ENCODE measurements around the gene OPCML. TPM values are rescaled to one million over a fixed set of nuclear protein-coding genes. Genes with fewer than 3 reads are reported as not detected.

Gene OPCML
- polyA plus RNA-seq, 1 donor (not counting 4 experiments of a cell fraction or from before 2014, with no cell fraction given) = 0.04 TPM

GRCh38 chr11:133425245-133425644 lies 107.1 kb downstream of the OPCML start:
- no peak overlapping the region for H2AFZ ChIP-seq (ENCODE audit: control insufficient read depth, low read length)
- no peak overlapping the region for H3K4me3 ChIP-seq (ENCODE audit: control insufficient read depth in 2 of 3, extremely low read depth in 1 of 3, insufficient read depth in 2 of 3, low read depth in 1 of 3, low read length in 3 of 3)
- H4K20me1 ChIP-seq (ENCODE audit: control insufficient read depth, extremely low read depth, insufficient read depth, low read length) = no peaks in the 10 kb centered on the region
- no peaks in the 10 kb centered on the region for H3K4me1 ChIP-seq (ENCODE audit: control insufficient read depth, extremely low read depth, insufficient read depth, low read length)
- no peak for FAIRE-seq
- H3K9ac ChIP-seq (ENCODE audit: control insufficient read depth, extremely low read depth, insufficient read depth, low read length) = no peak overlapping the region
- TF ChIP-seq CTCF (optimal IDR thresholded peaks at IDR 0.05 in 1 of 3, IDR thresholded peaks at IDR 0.05 in 1 of 3, conservative IDR thresholded peaks at IDR 0.05 in 1 of 3; ENCODE audit: extremely low read depth in 1 of 3, insufficient read depth in 2 of 3, low read length in 3 of 3) (no peak), EZH2 (IDR thresholded peaks at IDR 0.05; ENCODE audit: low read length) (no peak)
- no peak for DNase-seq (ENCODE audit: low read depth, low spot score)
- no peaks in the 10 kb centered on the region for H3K36me3 ChIP-seq (ENCODE audit: control insufficient read depth in 2 of 2, extremely low read depth in 1 of 2, insufficient read depth in 2 of 2, low read length in 2 of 2)
- dilution Hi-C loops (cut with MboI; ENCODE audit: extremely low pct_ligation_motif_present, low sequenced_read_pairs) = no loop called here
- H3K9me1 ChIP-seq (ENCODE audit: control insufficient read depth, extremely low read depth, insufficient read depth, low read length) = no peaks in the 10 kb centered on the region
- no peaks in the 10 kb centered on the region for H3K27me3 ChIP-seq (ENCODE audit: control insufficient read depth, extremely low read depth, insufficient read depth, low read length)
- H3K79me2 ChIP-seq (ENCODE audit: control insufficient read depth, insufficient read depth, low read length) = no peaks in the 10 kb centered on the region
- no peak overlapping the region for H3K4me2 ChIP-seq (ENCODE audit: control insufficient read depth, extremely low read depth, insufficient read depth, low read depth, low read length)
- H3K27ac ChIP-seq (ENCODE audit: control insufficient read depth, insufficient read depth, low read length) = no peak overlapping the region
- H3K9me3 ChIP-seq (ENCODE audit: control insufficient read depth, low read depth, low read length) = no peaks in the 10 kb centered on the region

- Histone ChIP-seq H3K4me2 (ENCODE audit: control insufficient read depth, extremely low read depth, insufficient read depth, low read depth, low read length) (no peak overlapping the region), H3K9me1 (ENCODE audit: control insufficient read depth, extremely low read depth, insufficient read depth, low read length) (no peaks in the 10 kb centered on the region), H3K27me3 (ENCODE audit: control insufficient read depth, extremely low read depth, insufficient read depth, low read length) (no peaks in the 10 kb centered on the region), H3K36me3 (ENCODE audit: control insufficient read depth in 2 of 2, extremely low read depth in 1 of 2, insufficient read depth in 2 of 2, low read length in 2 of 2) (no peaks in the 10 kb centered on the region), H3K9ac (ENCODE audit: control insufficient read depth, extremely low read depth, insufficient read depth, low read length) (no peak overlapping the region), H3K9me3 (ENCODE audit: control insufficient read depth, low read depth, low read length) (no peaks in the 10 kb centered on the region), H3K27ac (ENCODE audit: control insufficient read depth, insufficient read depth, low read length) (no peak overlapping the region), H3K4me1 (ENCODE audit: control insufficient read depth, extremely low read depth, insufficient read depth, low read length) (no peaks in the 10 kb centered on the region), H4K20me1 (ENCODE audit: control insufficient read depth, extremely low read depth, insufficient read depth, low read length) (no peaks in the 10 kb centered on the region), H2AFZ (ENCODE audit: control insufficient read depth, low read length) (no peak overlapping the region), H3K79me2 (ENCODE audit: control insufficient read depth, insufficient read depth, low read length) (no peaks in the 10 kb centered on the region), H3K4me3 (ENCODE audit: control insufficient read depth in 2 of 3, extremely low read depth in 1 of 3, insufficient read depth in 2 of 3, low read depth in 1 of 3, low read length in 3 of 3) (no peak overlapping the region)
- dilution Hi-C loops (cut with MboI; ENCODE audit: extremely low pct_ligation_motif_present, low sequenced_read_pairs) = no loop called here
- FAIRE-seq (no peak), DNase-seq (ENCODE audit: low read depth, low spot score) (no peak)
- TF ChIP-seq EZH2 (IDR thresholded peaks at IDR 0.05; ENCODE audit: low read length) (no peak), CTCF (optimal IDR thresholded peaks at IDR 0.05 in 1 of 3, IDR thresholded peaks at IDR 0.05 in 1 of 3, conservative IDR thresholded peaks at IDR 0.05 in 1 of 3; ENCODE audit: extremely low read depth in 1 of 3, insufficient read depth in 2 of 3, low read length in 3 of 3) (no peak)
These were observed 114.1 kb downstream of the OPCML start for GRCh38 chr11:133418218-133418617.

Data from keratinocyte (primary cell).